ENCODE data around the gene RPS16. TPM values are rescaled to one million over a fixed set of nuclear protein-coding genes. Genes with fewer than 3 reads are reported as not detected.

The RPS16 gene
- total and polyA plus RNA-seq, 2 of the 13 experiments (the other 11 are each of a cell fraction or from before 2014, with no cell fraction given), result 488 to 2,583 TPM

DNA sequence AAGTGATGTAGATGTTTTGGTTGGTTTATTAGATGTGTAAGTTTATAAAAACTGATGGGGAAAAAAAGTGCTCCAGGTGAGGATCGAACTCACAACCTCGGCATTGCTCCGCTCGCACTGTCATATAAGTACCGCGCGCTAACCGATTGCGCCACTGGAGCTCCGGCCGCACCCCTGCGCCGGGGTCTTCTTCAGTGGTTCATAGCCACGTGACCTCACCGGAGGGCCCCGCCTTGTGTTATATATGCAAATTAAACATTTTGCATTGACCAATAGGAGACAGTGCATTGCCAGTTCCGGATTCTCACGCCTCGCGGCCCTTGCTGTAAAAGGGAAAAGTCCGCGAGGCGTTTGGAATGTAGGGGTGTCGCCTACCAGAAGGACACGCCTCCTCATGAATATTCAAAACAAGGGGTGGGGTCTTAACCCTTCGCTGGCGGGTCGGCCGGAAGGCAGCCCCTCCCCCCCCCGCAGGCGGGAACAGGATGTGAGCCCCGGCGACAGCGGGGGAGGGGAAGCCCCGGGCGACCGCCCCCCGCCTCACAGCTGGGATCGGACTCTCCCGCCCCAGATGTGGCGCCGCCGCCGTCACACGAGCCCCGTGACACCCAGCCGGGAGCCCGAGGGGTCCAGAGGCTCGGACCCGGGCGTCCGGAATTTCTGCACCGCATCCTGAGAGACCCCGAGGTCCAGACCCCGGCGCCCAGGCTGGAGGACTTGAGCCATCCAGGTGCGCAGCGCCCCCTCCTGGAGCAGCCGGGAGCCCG lies 23.5 kb downstream of the RPS16 start, which contains the start of gene PLEKHG2 (continued):
- TF ChIP-seq, protein P1, sequence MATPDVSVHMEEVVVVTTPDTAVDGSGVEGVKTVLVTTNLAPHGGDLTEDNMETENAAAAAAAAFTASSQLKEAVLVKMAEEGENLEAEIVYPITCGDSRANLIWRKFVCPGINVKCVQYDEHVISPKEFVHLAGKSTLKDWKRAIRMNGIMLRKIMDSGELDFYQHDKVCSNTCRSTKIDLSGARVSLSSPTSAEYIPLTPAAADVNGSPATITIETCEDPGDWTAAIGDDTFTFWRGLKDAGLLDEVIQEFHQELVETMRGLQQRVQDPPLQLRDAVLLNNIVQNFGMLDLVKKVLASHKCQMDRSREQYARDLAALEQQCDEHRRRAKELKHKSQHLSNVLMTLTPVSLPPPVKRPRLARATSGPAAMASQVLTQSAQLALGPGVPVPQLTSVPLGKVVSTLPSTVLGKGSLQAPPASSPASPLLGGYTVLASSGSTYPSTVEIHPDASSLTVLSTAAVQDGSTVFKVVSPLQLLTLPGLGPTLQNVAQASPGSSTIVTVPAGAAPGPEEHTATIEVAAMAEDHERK (CRISPR knock-in tag; IDR thresholded peaks at IDR 0.05; ENCODE audit: low read depth), result no peak; the same call in 1 of the 2 replicates
- TF ChIP-seq RFX1 (IDR thresholded peaks at IDR 0.05), result no peak
- TF ChIP-seq, protein P2, sequence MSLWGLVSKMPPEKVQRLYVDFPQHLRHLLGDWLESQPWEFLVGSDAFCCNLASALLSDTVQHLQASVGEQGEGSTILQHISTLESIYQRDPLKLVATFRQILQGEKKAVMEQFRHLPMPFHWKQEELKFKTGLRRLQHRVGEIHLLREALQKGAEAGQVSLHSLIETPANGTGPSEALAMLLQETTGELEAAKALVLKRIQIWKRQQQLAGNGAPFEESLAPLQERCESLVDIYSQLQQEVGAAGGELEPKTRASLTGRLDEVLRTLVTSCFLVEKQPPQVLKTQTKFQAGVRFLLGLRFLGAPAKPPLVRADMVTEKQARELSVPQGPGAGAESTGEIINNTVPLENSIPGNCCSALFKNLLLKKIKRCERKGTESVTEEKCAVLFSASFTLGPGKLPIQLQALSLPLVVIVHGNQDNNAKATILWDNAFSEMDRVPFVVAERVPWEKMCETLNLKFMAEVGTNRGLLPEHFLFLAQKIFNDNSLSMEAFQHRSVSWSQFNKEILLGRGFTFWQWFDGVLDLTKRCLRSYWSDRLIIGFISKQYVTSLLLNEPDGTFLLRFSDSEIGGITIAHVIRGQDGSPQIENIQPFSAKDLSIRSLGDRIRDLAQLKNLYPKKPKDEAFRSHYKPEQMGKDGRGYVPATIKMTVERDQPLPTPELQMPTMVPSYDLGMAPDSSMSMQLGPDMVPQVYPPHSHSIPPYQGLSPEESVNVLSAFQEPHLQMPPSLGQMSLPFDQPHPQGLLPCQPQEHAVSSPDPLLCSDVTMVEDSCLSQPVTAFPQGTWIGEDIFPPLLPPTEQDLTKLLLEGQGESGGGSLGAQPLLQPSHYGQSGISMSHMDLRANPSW (CRISPR knock-in tag; IDR thresholded peaks at IDR 0.05; ENCODE audit: borderline replicate concordance), result peak; percentile 67; the same call in 1 of the 2 replicates
- no peak for TF ChIP-seq RORA (CRISPR knock-in tag; IDR thresholded peaks at IDR 0.05)
- TF ChIP-seq ZNF543 (CRISPR knock-in tag; IDR thresholded peaks at IDR 0.05), result 0 out of 2 replicates have a peak, but pooled peaks have one; percentile 17
- TF ChIP-seq, protein P3, sequence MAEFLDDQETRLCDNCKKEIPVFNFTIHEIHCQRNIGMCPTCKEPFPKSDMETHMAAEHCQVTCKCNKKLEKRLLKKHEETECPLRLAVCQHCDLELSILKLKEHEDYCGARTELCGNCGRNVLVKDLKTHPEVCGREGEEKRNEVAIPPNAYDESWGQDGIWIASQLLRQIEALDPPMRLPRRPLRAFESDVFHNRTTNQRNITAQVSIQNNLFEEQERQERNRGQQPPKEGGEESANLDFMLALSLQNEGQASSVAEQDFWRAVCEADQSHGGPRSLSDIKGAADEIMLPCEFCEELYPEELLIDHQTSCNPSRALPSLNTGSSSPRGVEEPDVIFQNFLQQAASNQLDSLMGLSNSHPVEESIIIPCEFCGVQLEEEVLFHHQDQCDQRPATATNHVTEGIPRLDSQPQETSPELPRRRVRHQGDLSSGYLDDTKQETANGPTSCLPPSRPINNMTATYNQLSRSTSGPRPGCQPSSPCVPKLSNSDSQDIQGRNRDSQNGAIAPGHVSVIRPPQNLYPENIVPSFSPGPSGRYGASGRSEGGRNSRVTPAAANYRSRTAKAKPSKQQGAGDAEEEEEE (CRISPR knock-in tag; IDR thresholded peaks at IDR 0.05; ENCODE audit: borderline replicate concordance), result no peak; the same call in 1 of the 2 replicates
- TF ChIP-seq PAX8 (CRISPR knock-in tag; IDR thresholded peaks at IDR 0.05; ENCODE audit: borderline replicate concordance), result no peak
- TF ChIP-seq, protein P4, sequence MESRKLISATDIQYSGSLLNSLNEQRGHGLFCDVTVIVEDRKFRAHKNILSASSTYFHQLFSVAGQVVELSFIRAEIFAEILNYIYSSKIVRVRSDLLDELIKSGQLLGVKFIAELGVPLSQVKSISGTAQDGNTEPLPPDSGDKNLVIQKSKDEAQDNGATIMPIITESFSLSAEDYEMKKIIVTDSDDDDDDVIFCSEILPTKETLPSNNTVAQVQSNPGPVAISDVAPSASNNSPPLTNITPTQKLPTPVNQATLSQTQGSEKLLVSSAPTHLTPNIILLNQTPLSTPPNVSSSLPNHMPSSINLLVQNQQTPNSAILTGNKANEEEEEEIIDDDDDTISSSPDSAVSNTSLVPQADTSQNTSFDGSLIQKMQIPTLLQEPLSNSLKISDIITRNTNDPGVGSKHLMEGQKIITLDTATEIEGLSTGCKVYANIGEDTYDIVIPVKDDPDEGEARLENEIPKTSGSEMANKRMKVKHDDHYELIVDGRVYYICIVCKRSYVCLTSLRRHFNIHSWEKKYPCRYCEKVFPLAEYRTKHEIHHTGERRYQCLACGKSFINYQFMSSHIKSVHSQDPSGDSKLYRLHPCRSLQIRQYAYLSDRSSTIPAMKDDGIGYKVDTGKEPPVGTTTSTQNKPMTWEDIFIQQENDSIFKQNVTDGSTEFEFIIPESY (CRISPR knock-in tag; IDR thresholded peaks at IDR 0.05), result peak; percentile 47
- TF ChIP-seq NR2F1 (CRISPR knock-in tag; IDR thresholded peaks at IDR 0.05), result 0 out of 4 replicates have a peak, but pooled peaks of 1 of the 2 experiments have one; percentile 29
- no peak for TF ChIP-seq ZNF768 (CRISPR knock-in tag; IDR thresholded peaks at IDR 0.05)
- TF ChIP-seq STAT5B (CRISPR knock-in tag; IDR thresholded peaks at IDR 0.05), result no peak
- TF ChIP-seq SMAD3 (CRISPR knock-in tag; IDR thresholded peaks at IDR 0.05), result peak; percentile 91
- no peak for TF ChIP-seq ZNF382 (CRISPR knock-in tag; IDR thresholded peaks at IDR 0.05; ENCODE audit: borderline replicate concordance)
- TF ChIP-seq CREM (IDR thresholded peaks at IDR 0.05), result peak; percentile 68
- TF ChIP-seq CREM (CRISPR knock-in tag; IDR thresholded peaks at IDR 0.05), result no peak
- TF ChIP-seq, protein P5, sequence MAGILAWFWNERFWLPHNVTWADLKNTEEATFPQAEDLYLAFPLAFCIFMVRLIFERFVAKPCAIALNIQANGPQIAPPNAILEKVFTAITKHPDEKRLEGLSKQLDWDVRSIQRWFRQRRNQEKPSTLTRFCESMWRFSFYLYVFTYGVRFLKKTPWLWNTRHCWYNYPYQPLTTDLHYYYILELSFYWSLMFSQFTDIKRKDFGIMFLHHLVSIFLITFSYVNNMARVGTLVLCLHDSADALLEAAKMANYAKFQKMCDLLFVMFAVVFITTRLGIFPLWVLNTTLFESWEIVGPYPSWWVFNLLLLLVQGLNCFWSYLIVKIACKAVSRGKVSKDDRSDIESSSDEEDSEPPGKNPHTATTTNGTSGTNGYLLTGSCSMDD (CRISPR knock-in tag; IDR thresholded peaks at IDR 0.05), result no peak
- TF ChIP-seq, protein P6, sequence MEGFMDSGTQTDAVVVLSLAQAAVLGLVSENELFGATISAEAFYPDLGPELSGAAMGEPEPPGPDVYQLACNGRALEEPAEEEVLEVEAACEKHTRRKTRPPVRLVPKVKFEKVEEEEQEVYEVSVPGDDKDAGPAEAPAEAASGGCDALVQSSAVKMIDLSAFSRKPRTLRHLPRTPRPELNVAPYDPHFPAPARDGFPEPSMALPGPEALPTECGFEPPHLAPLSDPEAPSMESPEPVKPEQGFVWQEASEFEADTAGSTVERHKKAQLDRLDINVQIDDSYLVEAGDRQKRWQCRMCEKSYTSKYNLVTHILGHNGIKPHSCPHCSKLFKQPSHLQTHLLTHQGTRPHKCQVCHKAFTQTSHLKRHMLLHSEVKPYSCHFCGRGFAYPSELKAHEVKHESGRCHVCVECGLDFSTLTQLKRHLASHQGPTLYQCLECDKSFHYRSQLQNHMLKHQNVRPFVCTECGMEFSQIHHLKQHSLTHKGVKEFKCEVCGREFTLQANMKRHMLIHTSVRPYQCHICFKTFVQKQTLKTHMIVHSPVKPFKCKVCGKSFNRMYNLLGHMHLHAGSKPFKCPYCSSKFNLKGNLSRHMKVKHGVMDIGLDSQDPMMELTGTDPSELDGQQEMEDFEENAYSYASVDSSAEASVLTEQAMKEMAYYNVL (CRISPR knock-in tag; IDR thresholded peaks at IDR 0.05; ENCODE audit: borderline replicate concordance), result no peak

All from HepG2 (cell line).